ENCODE results near the gene ERBB2. TPM values are rescaled to one million over a fixed set of nuclear protein-coding genes. Genes with fewer than 3 reads are reported as not detected.

The ERBB2 gene
- total and polyA plus RNA-seq, 4 experiments from 2014 or later: 0.55 to 4.5 (median 4.1) TPM; not detected in 1

- intact Hi-C loops (cut with micrococcal nuclease): loop anchor here (1.0 to 5.0 kb wide), 3 partner anchors 9 to 51 kb away; partner anchors contain the start of genes MIEN1 and STARD3
- peak within 1 kb of the TSS; percentile 95 to 99 (median 98) for H3K4me3 Mint-ChIP-seq
- H3K27ac ChIP-seq (ENCODE audit: low read depth, low read length): peak within 1 kb of the TSS; percentile 67
- no peaks in the 10 kb centered on the region for H3K27me3 Mint-ChIP-seq
- ChIA-PET POLR2A (ENCODE audit: partially characterized antibody) (interaction anchor here (0.7 to 2.7 kb wide), 18 partner anchors 9 to 131 kb away, joined by 3 to 45 read pairs (median 5); partner anchors contain the start of genes ERBB2, MIEN1, STARD3 and TCAP), CTCF (ENCODE audit: partially characterized antibody) (interaction anchor here (1.0 to 1.8 kb wide), 8 partner anchors 9 to 66 kb away, joined by 3 to 8 read pairs (median 4); partner anchors contain the start of gene MIEN1)
- peak within 1 kb of the TSS; percentile 94 to 99 (median 98) for H3K27ac Mint-ChIP-seq
- peak within 1 kb of the TSS; percentile 59 to 90 for H3K4me3 ChIP-seq (ENCODE audit: low read length in 2 of 2)
- peaks cover 19 to 33% (median 28%) of the 10 kb centered on the region in 4 donors for H3K4me1 Mint-ChIP-seq
- peaks cover 21% of the 10 kb centered on the region for H3K4me1 ChIP-seq (ENCODE audit: insufficient read depth, low read length)
- no peaks in the 10 kb centered on the region for H3K9me3 Mint-ChIP-seq
- DNase-seq: peak; percentile 83 to 86 (median 83)
- no peaks in the 10 kb centered on the region for H3K27me3 ChIP-seq (ENCODE audit: insufficient read depth, low read length)
- no peaks in the 10 kb centered on the region for H3K36me3 ChIP-seq (ENCODE audit: insufficient read depth, low read length)
- H3K36me3 Mint-ChIP-seq: peaks cover 20 to 36% of the 10 kb centered on the region in 2 donors
- no peaks in the 10 kb centered on the region for H3K9me3 ChIP-seq (ENCODE audit: control insufficient read depth in 1 of 2, low read length in 2 of 2)
These were observed 12.1 kb upstream of the ERBB2 start, which contains the start of gene PGAP3 for GRCh38 chr17:39687546-39688474. TSS of gene PGAP3 (minus strand) at chr17:39688057. CDS start at chr17:39688014, 43 bp downstream.

DNA sequence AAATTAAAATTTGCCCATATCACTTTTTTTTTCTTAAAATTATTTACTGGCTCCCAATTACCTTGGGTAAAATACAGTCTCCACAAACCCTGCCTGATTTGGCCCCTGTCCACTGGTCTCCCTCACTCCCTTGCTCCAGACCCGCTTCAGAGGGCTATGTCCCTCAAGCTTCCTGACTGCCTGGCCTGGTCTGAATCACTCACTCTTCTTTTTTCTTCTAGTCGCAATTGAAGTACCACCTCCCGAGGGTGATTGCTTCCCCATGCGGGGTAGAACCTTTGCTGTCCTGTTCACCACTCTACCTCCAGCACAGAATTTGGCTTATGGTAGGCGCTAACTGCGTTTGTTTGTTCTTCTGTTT is 11.4 kb upstream of the ERBB2 start:
- intact Hi-C loops (cut with micrococcal nuclease): loop anchor here (1.0 to 5.0 kb wide), 3 partner anchors 9 to 51 kb away; partner anchors contain the start of genes MIEN1 and STARD3
- H3K27ac Mint-ChIP-seq: peak overlapping the region; percentile 94 to 99 (median 98)
- no peaks in the 10 kb centered on the region for H3K9me3 Mint-ChIP-seq
- H3K27me3 Mint-ChIP-seq: no peaks in the 10 kb centered on the region
- peaks cover 14 to 30% of the 10 kb centered on the region in 2 donors for H3K36me3 Mint-ChIP-seq
- no peak for DNase-seq
- peaks cover 19 to 33% (median 28%) of the 10 kb centered on the region in 4 donors for H3K4me1 Mint-ChIP-seq
- Histone ChIP-seq H3K27ac (ENCODE audit: low read depth, low read length) (peak overlapping the region; percentile 67), H3K27me3 (ENCODE audit: insufficient read depth, low read length) (no peaks in the 10 kb centered on the region), H3K4me3 (ENCODE audit: low read length in 2 of 2) (peak overlapping the region; percentile 59 to 90), H3K36me3 (ENCODE audit: insufficient read depth, low read length) (no peaks in the 10 kb centered on the region), H3K9me3 (ENCODE audit: control insufficient read depth in 1 of 2, low read length in 2 of 2) (no peaks in the 10 kb centered on the region), H3K4me1 (ENCODE audit: insufficient read depth, low read length) (peaks cover 21% of the 10 kb centered on the region)
- ChIA-PET CTCF (ENCODE audit: partially characterized antibody) (interaction anchor here (0.9 to 1.8 kb wide), 8 partner anchors 8 to 54 kb away, joined by 3 to 8 read pairs (median 3); partner anchors contain the start of gene MIEN1), POLR2A (ENCODE audit: partially characterized antibody) (interaction anchor here (1.0 to 2.7 kb wide), 15 partner anchors 9 to 131 kb away, joined by 3 to 45 read pairs (median 5); partner anchors contain the start of genes ERBB2, MIEN1, STARD3 and TCAP)
- peak overlapping the region; percentile 95 to 99 (median 98) for H3K4me3 Mint-ChIP-seq

DNA sequence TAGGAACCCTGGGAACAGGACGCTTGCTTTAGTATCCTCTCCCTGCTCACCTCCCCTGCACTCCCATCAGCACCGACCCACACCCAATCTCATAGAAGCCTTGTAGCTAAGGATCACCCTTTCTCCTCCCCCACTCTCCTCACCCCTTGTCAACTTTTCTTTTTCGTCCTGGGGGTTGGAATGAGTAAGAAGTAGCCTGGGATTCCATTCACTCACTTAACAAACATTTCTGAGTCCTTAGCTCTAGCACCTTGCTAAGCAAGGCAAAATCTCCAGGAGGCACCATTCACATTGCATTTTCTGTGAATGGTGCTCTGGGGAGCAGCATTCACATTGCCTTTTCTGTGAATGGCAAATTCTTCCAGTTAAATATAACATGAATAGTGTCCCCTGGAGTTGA is 10.9 kb upstream of the ERBB2 start:
- POLR2A ChIA-PET (ENCODE audit: partially characterized antibody): interaction anchor here (1.0 to 2.7 kb wide), 3 partner anchors 10 to 41 kb away, joined by 3 to 45 read pairs (median 27); partner anchors contain the start of gene MIEN1
- no peaks in the 10 kb centered on the region for H3K27me3 ChIP-seq (ENCODE audit: insufficient read depth, low read length)
- H3K4me1 Mint-ChIP-seq: peaks cover 19 to 33% (median 28%) of the 10 kb centered on the region in 4 donors

DNA sequence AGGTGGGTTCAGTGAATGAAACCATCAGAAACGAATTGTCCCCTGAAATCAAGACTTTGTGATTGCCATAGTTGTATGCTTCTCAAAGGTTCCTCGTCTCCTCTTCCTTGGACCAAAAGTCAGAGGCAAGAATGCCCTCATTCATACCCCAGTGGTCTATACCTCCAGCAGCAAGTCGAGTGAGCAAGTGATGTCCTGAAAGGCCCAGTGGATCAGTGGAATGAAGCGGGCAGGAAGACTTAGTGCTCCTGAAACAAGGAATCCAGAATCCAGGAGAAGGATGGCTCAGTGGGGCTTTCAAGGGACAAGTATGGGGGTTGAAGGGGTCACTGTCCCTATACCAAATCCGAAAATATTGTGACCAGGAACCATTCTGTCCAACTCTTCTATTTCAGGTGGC is 5.3 kb upstream of the ERBB2 start:
- no peak overlapping the region for H3K4me3 Mint-ChIP-seq
- ChIA-PET CTCF (ENCODE audit: partially characterized antibody) (no interaction called here), POLR2A (ENCODE audit: partially characterized antibody) (no interaction called here)
- no peaks in the 10 kb centered on the region for H3K4me1 ChIP-seq (ENCODE audit: insufficient read depth, low read length)
- peaks cover 2 to 4% of the 10 kb centered on the region in 2 donors for H3K36me3 Mint-ChIP-seq
- H3K27ac Mint-ChIP-seq: no peak overlapping the region
- no peak for DNase-seq
- H3K4me1 Mint-ChIP-seq: peaks cover under 1 to 7% (median 1%) of the 10 kb centered on the region in 4 donors
- H3K27me3 Mint-ChIP-seq: peaks cover 10 to 11% of the 10 kb centered on the region in 2 donors
- no peak overlapping the region for H3K27ac ChIP-seq (ENCODE audit: low read depth, low read length)
- no peaks in the 10 kb centered on the region for H3K36me3 ChIP-seq (ENCODE audit: insufficient read depth, low read length)
- no peaks in the 10 kb centered on the region for H3K9me3 Mint-ChIP-seq
- intact Hi-C loops (cut with micrococcal nuclease): no loop called here
- no peak overlapping the region for H3K4me3 ChIP-seq (ENCODE audit: low read length in 2 of 2)
- no peaks in the 10 kb centered on the region for H3K9me3 ChIP-seq (ENCODE audit: control insufficient read depth in 1 of 2, low read length in 2 of 2)
- peaks cover 3% of the 10 kb centered on the region for H3K27me3 ChIP-seq (ENCODE audit: insufficient read depth, low read length)

More for the DNA sequence above, 10.9 kb upstream of the ERBB2 start:
- Histone ChIP-seq H3K27ac (ENCODE audit: low read depth, low read length) (no peak overlapping the region), H3K36me3 (ENCODE audit: insufficient read depth, low read length) (no peaks in the 10 kb centered on the region), H3K4me3 (ENCODE audit: low read length in 2 of 2) (peak overlapping the region in 1 of 2 donors; percentile 59), H3K4me1 (ENCODE audit: insufficient read depth, low read length) (peaks cover 21% of the 10 kb centered on the region), H3K9me3 (ENCODE audit: control insufficient read depth in 1 of 2, low read length in 2 of 2) (no peaks in the 10 kb centered on the region)
- H3K27me3 Mint-ChIP-seq: no peaks in the 10 kb centered on the region
- no peak for DNase-seq
- H3K36me3 Mint-ChIP-seq: peaks cover 11 to 28% of the 10 kb centered on the region in 2 donors
- H3K9me3 Mint-ChIP-seq: no peaks in the 10 kb centered on the region
- peak overlapping the region; percentile 95 to 99 (median 98) for H3K4me3 Mint-ChIP-seq
- intact Hi-C loops (cut with micrococcal nuclease): loop anchor here (1.0 to 5.0 kb wide), 3 partner anchors 10 to 52 kb away; partner anchors contain the start of genes MIEN1 and STARD3
- CTCF ChIA-PET (ENCODE audit: partially characterized antibody): interaction anchor here (0.9 to 1.8 kb wide), 3 partner anchors 13 to 54 kb away, joined by 3 to 8 read pairs (median 3); no protein-coding TSS in a partner anchor
- H3K27ac Mint-ChIP-seq: peak overlapping the region in 6 of 7 donors; percentile 32 to 98 (median 95)

DNA sequence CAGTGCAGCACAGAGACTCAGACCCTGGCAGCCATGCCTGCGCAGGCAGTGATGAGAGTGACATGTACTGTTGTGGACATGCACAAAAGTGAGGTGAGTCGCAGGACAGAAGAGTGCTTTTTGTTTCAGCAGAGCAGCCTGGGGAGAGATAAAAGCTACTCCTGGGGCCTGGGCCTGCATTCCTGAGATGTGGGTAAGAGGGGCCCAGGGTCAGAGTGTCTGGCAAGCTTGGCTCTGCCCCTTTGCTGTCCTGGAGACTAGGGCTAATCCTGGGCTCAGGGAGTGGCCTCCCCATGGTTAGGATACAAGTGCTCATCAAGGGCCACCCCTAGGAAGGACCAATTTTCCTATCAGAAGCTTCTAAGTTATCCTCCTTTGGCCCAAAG is 4.8 kb upstream of the ERBB2 start:
- ChIA-PET POLR2A (ENCODE audit: partially characterized antibody) (no interaction called here), CTCF (ENCODE audit: partially characterized antibody) (no interaction called here)
- H3K27me3 ChIP-seq (ENCODE audit: insufficient read depth, low read length): peaks cover 3% of the 10 kb centered on the region
- Mint-ChIP-seq H3K4me3 (no peak overlapping the region), H3K27ac (no peak overlapping the region), H3K4me1 (peaks cover 3 to 10% (median 4%) of the 10 kb centered on the region in 4 donors), H3K36me3 (peaks cover 2 to 4% of the 10 kb centered on the region in 2 donors), H3K9me3 (no peaks in the 10 kb centered on the region), H3K27me3 (peaks cover 13 to 14% of the 10 kb centered on the region in 2 donors)
- no peak for DNase-seq
- H3K4me1 ChIP-seq (ENCODE audit: insufficient read depth, low read length): no peaks in the 10 kb centered on the region
- no peaks in the 10 kb centered on the region for H3K9me3 ChIP-seq (ENCODE audit: control insufficient read depth in 1 of 2, low read length in 2 of 2)
- intact Hi-C loops (cut with micrococcal nuclease): no loop called here
- H3K4me3 ChIP-seq (ENCODE audit: low read length in 2 of 2): no peak overlapping the region
- H3K27ac ChIP-seq (ENCODE audit: low read depth, low read length): no peak overlapping the region
- no peaks in the 10 kb centered on the region for H3K36me3 ChIP-seq (ENCODE audit: insufficient read depth, low read length)

DNA sequence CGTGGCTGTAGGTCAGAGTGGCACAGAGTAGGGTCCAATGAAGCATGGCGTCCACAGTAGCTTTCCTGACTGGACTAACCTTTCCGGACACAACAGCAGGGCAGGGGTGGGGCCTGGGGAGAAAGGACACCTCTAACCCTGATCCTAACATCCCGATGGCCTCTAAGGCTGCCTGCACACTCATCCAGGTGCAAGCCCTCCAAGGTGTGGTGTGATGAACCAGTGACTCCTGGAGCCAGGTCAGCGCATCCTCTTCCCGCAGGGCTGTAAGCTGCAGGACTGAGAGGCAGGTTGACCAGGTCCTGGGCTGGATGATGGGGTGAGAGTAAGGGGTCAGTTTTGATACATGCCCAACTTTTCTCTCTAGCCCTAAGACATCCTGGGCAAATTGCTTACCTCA is 3.1 kb upstream of the ERBB2 start:
- Mint-ChIP-seq H3K9me3 (no peaks in the 10 kb centered on the region), H3K27me3 (peaks cover 24 to 26% of the 10 kb centered on the region in 2 donors), H3K27ac (no peak overlapping the region), H3K36me3 (peaks cover 2 to 4% of the 10 kb centered on the region in 2 donors), H3K4me1 (peaks cover 4 to 21% (median 5%) of the 10 kb centered on the region in 4 donors), H3K4me3 (no peak overlapping the region)
- Histone ChIP-seq H3K9me3 (ENCODE audit: control insufficient read depth in 1 of 2, low read length in 2 of 2) (no peaks in the 10 kb centered on the region), H3K4me3 (ENCODE audit: low read length in 2 of 2) (no peak overlapping the region), H3K4me1 (ENCODE audit: insufficient read depth, low read length) (no peaks in the 10 kb centered on the region), H3K27me3 (ENCODE audit: insufficient read depth, low read length) (peaks cover 3% of the 10 kb centered on the region), H3K36me3 (ENCODE audit: insufficient read depth, low read length) (no peaks in the 10 kb centered on the region), H3K27ac (ENCODE audit: low read depth, low read length) (no peak overlapping the region)
- POLR2A ChIA-PET (ENCODE audit: partially characterized antibody): no interaction called here
- CTCF ChIA-PET (ENCODE audit: partially characterized antibody): interaction anchor here (1.0 kb wide), 2 partner anchors 9 to 43 kb away, joined by 3 to 4 read pairs; partner anchors contain the start of gene PGAP3
- no peak for DNase-seq
- intact Hi-C loops (cut with micrococcal nuclease): no loop called here
